H1 (cell line): ENCODE measurements around the gene CA10. TPM values are rescaled to one million over a fixed set of nuclear protein-coding genes. Genes with fewer than 3 reads are reported as not detected.

ENCODE experiments used
- CTCF ChIA-PET: fragments of 300-600 bp; sonication (Branson Sonifier 250); formaldehyde crosslinking; loops from one replicate; lab custom pipeline; 2021; ENCODE audit not compliant: partially characterized antibody; lab: Charles Lee
- POLR2A ChIA-PET: fragments of 300-600 bp; sonication (Branson Sonifier 250); formaldehyde crosslinking; loops from one replicate; lab custom pipeline; 2021; ENCODE audit warnings: inconsistent platforms; ENCODE audit not compliant: partially characterized antibody; lab: Charles Lee
- DNase-seq, 2 experiments: peaks; one replicate each; pipeline versions ENCODE4 v3.0.0 to v3.0.0-alpha.2; 2010 to 2022; ENCODE audit warnings: low spot score in 2 of 2, low read depth in 1 of 2, mixed read lengths in 1 of 2
- FAIRE-seq: peaks from 2 replicates; lab custom pipeline; 2011; peaks lifted over from hg19 to GRCh38; lab: Jason Lieb, UNC
- H2AFZ ChIP-seq: 2 replicates; pipeline ENCODE4 v1.8.1; 2012; ENCODE audit warnings: low read length, inconsistent platforms
- H2AK5ac ChIP-seq: 2 replicates; pipeline ENCODE4 v1.6.1; 2013; ENCODE audit warnings: low read depth, low read length
- H2BK120ac ChIP-seq: replicated peaks from 2 replicates; pipeline ENCODE3; 2013; ENCODE audit warnings: low read depth, low read length, inconsistent platforms
- H2BK12ac ChIP-seq: 2 replicates; pipeline ENCODE4 v1.6.1; 2013; ENCODE audit warnings: low read depth, low read length
- H2BK15ac ChIP-seq: 2 replicates; pipeline ENCODE4 v1.6.1; 2013; ENCODE audit warnings: low read length
- H2BK20ac ChIP-seq: 2 replicates; pipeline ENCODE4 v1.6.1; 2013; ENCODE audit warnings: low read length
- H2BK5ac ChIP-seq: 2 replicates; pipeline ENCODE4 v1.6.1; 2013; ENCODE audit warnings: low read depth, low read length
- H3K14ac ChIP-seq: 2 replicates; pipeline ENCODE4 v1.6.1; 2013; ENCODE audit warnings: inconsistent platforms; ENCODE audit not compliant: insufficient read length
- H3K18ac ChIP-seq: 2 replicates; pipeline ENCODE4 v1.6.1; 2013; ENCODE audit warnings: low read length; ENCODE audit errors: extremely low read depth
- H3K23ac ChIP-seq: 2 replicates; pipeline ENCODE4 v1.6.1; 2013; ENCODE audit warnings: inconsistent platforms; ENCODE audit not compliant: insufficient read length
- H3K23me2 ChIP-seq: 2 replicates; pipeline ENCODE4 v1.6.1; 2013; ENCODE audit warnings: low read depth, low read length
- H3K27ac ChIP-seq: 2 replicates; pipeline ENCODE4 v1.6.1; 2011; ENCODE audit warnings: low read depth, low read length, inconsistent platforms
- H3K27me3 ChIP-seq, 4 experiments: replicated peaks in 1 of 4; 1 replicate in 1 of 4; 2 replicates in 3 of 4; pipeline versions ENCODE4 v1.6.1 to v1.8.1; 2011 to 2013; ENCODE audit warnings: low read length in 3 of 4, mild to moderate bottlenecking in 3 of 4, inconsistent platforms in 2 of 4, mixed read lengths in 2 of 4, moderate library complexity in 1 of 4; ENCODE audit not compliant: control insufficient read depth in 3 of 4, insufficient read depth in 3 of 4; ENCODE audit errors: extremely low read depth in 1 of 4
- H3K36me3 ChIP-seq, 4 experiments: 2 replicates each; pipeline versions ENCODE4 v1.6.1 to v1.8.1; 2011 to 2013; ENCODE audit warnings: mild to moderate bottlenecking in 4 of 4, low read length in 3 of 4, moderate library complexity in 2 of 4, control low read depth in 1 of 4, inconsistent platforms in 1 of 4; ENCODE audit not compliant: insufficient read depth in 4 of 4, control insufficient read depth in 2 of 4
- H3K4ac ChIP-seq: replicated peaks from 2 replicates; pipeline ENCODE3; 2013; ENCODE audit warnings: low read length, low read depth, mixed read lengths, inconsistent platforms; ENCODE audit not compliant: insufficient read length
- H3K4me1 ChIP-seq, 4 experiments: replicated peaks in 1 of 4; 1 replicate in 1 of 4; 2 replicates in 3 of 4; pipeline versions ENCODE4 v1.6.1 to v1.8.1; 2011 to 2013; ENCODE audit warnings: low read length in 3 of 4, inconsistent platforms in 2 of 4, mixed read lengths in 1 of 4; ENCODE audit not compliant: insufficient read depth in 4 of 4, control insufficient read depth in 3 of 4
- H3K4me2 ChIP-seq, 2 experiments: 2 replicates each; pipeline versions ENCODE4 v1.6.1 to v1.8.1; 2011 to 2013; ENCODE audit warnings: low read depth in 2 of 2, low read length in 2 of 2, control low read depth in 1 of 2, inconsistent platforms in 1 of 2, mild to moderate bottlenecking in 1 of 2; ENCODE audit not compliant: insufficient read depth in 1 of 2
- H3K4me3 ChIP-seq, 4 experiments: fragments of 200-600, 300-600 bp in 1 of 4; sonication (generic), shearing (Covaris generic), sonication (Bioruptor Twin) in 1 of 4; 2 replicates each; pipeline versions ENCODE4 v1.5.1 to v1.8.1; 2011 to 2016; ENCODE audit warnings: low read length in 4 of 4, low read depth in 3 of 4, control low read depth in 2 of 4, inconsistent platforms in 2 of 4, mild to moderate bottlenecking in 2 of 4, mixed read lengths in 1 of 4, moderate library complexity in 1 of 4; ENCODE audit not compliant: insufficient read depth in 2 of 4; ENCODE audit errors: extremely low read depth in 1 of 4
- H3K56ac ChIP-seq: replicated peaks from 2 replicates; pipeline ENCODE3; 2013; ENCODE audit warnings: low read depth, mild to moderate bottlenecking, mixed read lengths, low read length, inconsistent platforms; ENCODE audit not compliant: insufficient read length
- H3K79me1 ChIP-seq: 2 replicates; pipeline ENCODE4 v1.6.1; 2013; ENCODE audit warnings: low read depth, low read length, control low read depth
- H3K79me2 ChIP-seq, 2 experiments: 2 replicates each; pipeline versions ENCODE4 v1.6.1 to v1.8.1; 2012 to 2013; ENCODE audit warnings: low read length in 2 of 2, mild to moderate bottlenecking in 2 of 2, inconsistent platforms in 1 of 2; ENCODE audit not compliant: insufficient read depth in 2 of 2, control insufficient read depth in 1 of 2
- H3K9ac ChIP-seq, 4 experiments: replicated peaks in 1 of 4; 1 replicate in 1 of 4; 2 replicates in 3 of 4; pipeline versions ENCODE4 v1.6.1 to v1.8.1; 2011 to 2013; ENCODE audit warnings: low read depth in 3 of 4, low read length in 3 of 4, control low read depth in 2 of 4, mild to moderate bottlenecking in 2 of 4, moderate library complexity in 2 of 4, inconsistent platforms in 1 of 4; ENCODE audit errors: extremely low read depth in 1 of 4
- H3K9me3 ChIP-seq, 2 experiments: 2 replicates each; pipeline versions ENCODE4 v1.6.1 to v1.8.1; 2012 to 2013; ENCODE audit warnings: mild to moderate bottlenecking in 2 of 2, moderate library complexity in 2 of 2, control low read depth in 1 of 2, inconsistent platforms in 1 of 2, low read depth in 1 of 2, low read length in 1 of 2, mixed read lengths in 1 of 2; ENCODE audit not compliant: insufficient read depth in 2 of 2
- H4K20me1 ChIP-seq, 2 experiments: replicated peaks in 1 of 2; 2 replicates each; pipeline versions ENCODE3 to v1.8.1; 2011 to 2013; ENCODE audit warnings: inconsistent platforms in 2 of 2, low read length in 2 of 2, mild to moderate bottlenecking in 1 of 2; ENCODE audit not compliant: insufficient read depth in 2 of 2, control insufficient read depth in 1 of 2
- H4K5ac ChIP-seq: 2 replicates; pipeline ENCODE4 v1.6.1; 2013; ENCODE audit warnings: low read length, low read depth, mixed read lengths, inconsistent platforms; ENCODE audit not compliant: insufficient read length
- H4K8ac ChIP-seq: 2 replicates; pipeline ENCODE4 v1.8.0; 2013; ENCODE audit warnings: mild to moderate bottlenecking, moderate library complexity, low read length, inconsistent platforms; ENCODE audit not compliant: insufficient read depth; ENCODE audit errors: extremely low read depth
- H4K91ac ChIP-seq: replicated peaks from 2 replicates; pipeline ENCODE3; 2013; ENCODE audit warnings: low read length, mixed read lengths, inconsistent platforms; ENCODE audit not compliant: insufficient read length
- BRCA1 ChIP-seq: IDR thresholded peaks from 2 replicates; pipeline ENCODE4 v1.6.1; 2012; ENCODE audit warnings: low read depth, low read length, improper control_type of control experiment
- CEBPB ChIP-seq: IDR thresholded peaks from 2 replicates; pipeline ENCODE4 v1.6.1; 2012; ENCODE audit warnings: low read depth, low read length
- CHD2 ChIP-seq: IDR thresholded peaks from 2 replicates; pipeline ENCODE4 v1.6.1; 2012; ENCODE audit warnings: low read length, improper control_type of control experiment
- CTBP2 ChIP-seq: IDR thresholded peaks from 2 replicates; pipeline ENCODE4 v1.7.0; 2011; ENCODE audit warnings: borderline replicate concordance, mild to moderate bottlenecking, moderate library complexity, mixed read lengths, low read length; ENCODE audit not compliant: insufficient read depth, insufficient read length
- JUN ChIP-seq: IDR thresholded peaks from 2 replicates; pipeline ENCODE4 v1.6.1; 2011; ENCODE audit warnings: low read depth, mild to moderate bottlenecking, improper control_type of control experiment, low read length
- KDM5A ChIP-seq: fragments of 200-600 bp; IDR thresholded peaks from 2 replicates; pipeline ENCODE4 v1.7.1; 2012; ENCODE audit warnings: mild to moderate bottlenecking, low read length, inconsistent platforms, mixed read lengths
- POU5F1 ChIP-seq: IDR thresholded peaks from 2 replicates; pipeline ENCODE4 v1.6.1; 2011; ENCODE audit warnings: low read depth, mild to moderate bottlenecking, low read length, moderate library complexity
- SIX5 ChIP-seq: IDR thresholded peaks from 2 replicates; pipeline ENCODE4 v1.6.1; 2011; ENCODE audit warnings: mild to moderate bottlenecking, low read depth, low read length
- YY1 ChIP-seq: IDR thresholded peaks from 2 replicates; pipeline ENCODE4 v1.6.1; 2011; ENCODE audit warnings: low read depth, mild to moderate bottlenecking, low read length
- WGBS, 2 experiments: shearing (Covaris generic) in 1 of 2; methylation state at CpG; one replicate each; pipeline versions ENCODE4 v1.1.6 to v1.1.7; 2013 to 2015; ENCODE audit warnings: low lambda C conversion rate in 2 of 2, mixed read lengths in 2 of 2, inconsistent platforms in 1 of 2, low coverage in 1 of 2, missing lambda C conversion rate in 1 of 2; ENCODE audit not compliant: insufficient replicate concordance in 2 of 2, insufficient coverage in 1 of 2, insufficient read length in 1 of 2; ENCODE audit errors: extremely low coverage in 1 of 2, missing lambda C conversion rate in 1 of 2; 5-methylcytosine and 5-hydroxymethylcytosine counted together
- polyA plus RNA-seq, 7 experiments: library from polyadenylated mRNA; depleted of rRNA in 3 of 7; stranded (reverse) in 5 of 7; unstranded in 2 of 7; fragments of >200 nt in 5 of 7; fragments of 200-250 nt in 2 of 7; gene quantifications; 1 replicate in 5 of 7; 2 replicates in 1 of 7; 4 replicates in 1 of 7; pipeline versions ENCODE4 v1.2.1 to v1.2.3, GENCODE V29; 2011 to 2013; ENCODE audit warnings: missing spikeins in 2 of 7, mixed read lengths in 2 of 7
- total RNA-seq: library from RNA; stranded (reverse); fragmentation: NEBNext Ultra II Directional; extraction: Animal tissue kit (Norgen Biotek cat#: 25700); gene quantifications from 2 replicates; pipeline ENCODE4 v1.2.1, GENCODE V29; 2021
- TF ChIP-seq, protein P1 (sequence below), 3 experiments: IDR thresholded peaks; 1 replicate in 2 of 3; 2 replicates in 1 of 3; pipeline versions ENCODE4 v1.5.1 to v1.6.1; 2011; ENCODE audit warnings: low read length in 3 of 3, mild to moderate bottlenecking in 3 of 3, inconsistent platforms in 2 of 3, low read depth in 1 of 3, moderate library complexity in 1 of 3; ENCODE audit not compliant: insufficient read depth in 1 of 3; ENCODE audit errors: control extremely low read depth in 1 of 3
- TF ChIP-seq, protein P2 (sequence below): IDR thresholded peaks from 2 replicates; pipeline ENCODE4 v1.6.1; 2012; ENCODE audit warnings: low read length, inconsistent platforms

Gene CA10
- total and polyA plus RNA-seq, 2 of the 8 experiments (the other 6 are each of a cell fraction or from before 2014, with no cell fraction given): 0.60 to 0.63 TPM

DNA sequence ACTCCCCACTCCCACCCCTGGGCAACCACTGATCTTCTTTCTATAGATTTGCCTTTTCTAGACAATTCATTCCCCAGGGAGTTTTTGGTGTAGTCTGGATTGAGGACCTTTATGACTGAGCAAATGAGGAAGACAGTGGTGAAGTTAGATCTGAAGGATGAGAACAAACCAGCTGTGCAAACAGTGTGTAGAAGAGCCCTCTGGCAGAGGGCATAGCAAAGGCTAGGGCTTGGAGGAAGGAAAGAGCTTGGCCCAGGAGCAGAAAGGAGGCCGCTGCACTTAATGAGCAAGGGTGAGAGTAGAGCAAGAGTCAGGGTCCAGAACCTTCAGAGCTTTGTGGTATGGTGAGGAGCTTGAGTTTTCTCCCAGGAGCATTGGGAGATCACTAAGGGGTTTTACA is 352.7 kb downstream of the CA10 start:
- Histone ChIP-seq H3K56ac (no peak overlapping the region), H3K27ac (no peak overlapping the region), H2AFZ (no peak overlapping the region), H2BK15ac (no peak overlapping the region), H2AK5ac (no peak overlapping the region), H3K23ac (no peak overlapping the region), H3K79me2 (no peaks in the 10 kb centered on the region), H4K5ac (no peak overlapping the region), H3K14ac (no peak overlapping the region), H3K4me2 (no peak overlapping the region), H3K4me1 (no peaks in the 10 kb centered on the region), H4K91ac (no peak overlapping the region), H2BK12ac (no peak overlapping the region), H4K8ac (no peak overlapping the region), H3K18ac (no peak overlapping the region), H3K4ac (no peak overlapping the region), H3K23me2 (no peaks in the 10 kb centered on the region), H2BK5ac (no peak overlapping the region), H3K79me1 (no peaks in the 10 kb centered on the region), H2BK120ac (no peak overlapping the region), H3K4me3 (no peak overlapping the region), H3K9ac (no peak overlapping the region), H3K27me3 (no peaks in the 10 kb centered on the region), H3K36me3 (no peaks in the 10 kb centered on the region), H4K20me1 (no peaks in the 10 kb centered on the region), H3K9me3 (no peaks in the 10 kb centered on the region), H2BK20ac (no peak overlapping the region)
- 92% methylated on average over 1 of the region's 1 CpG; no CpG with 5 or more reads in 1 of the 2 experiments for WGBS, 2 experiments
- DNase-seq (no peak), FAIRE-seq (no peak)
- CTCF ChIA-PET: interaction anchor here (0.6 to 1.2 kb wide), 4 partner anchors 32 to 367 kb away, joined by 3 to 4 read pairs (median 3); no protein-coding TSS in a partner anchor
- POLR2A ChIA-PET: no interaction called here
- TF ChIP-seq CTBP2 (no peak), CEBPB (no peak), KDM5A (no peak), SIX5 (no peak), CHD2 (no peak), YY1 (no peak), JUN (no peak), BRCA1 (no peak), POU5F1 (no peak)
- TF ChIP-seq, protein P1, sequence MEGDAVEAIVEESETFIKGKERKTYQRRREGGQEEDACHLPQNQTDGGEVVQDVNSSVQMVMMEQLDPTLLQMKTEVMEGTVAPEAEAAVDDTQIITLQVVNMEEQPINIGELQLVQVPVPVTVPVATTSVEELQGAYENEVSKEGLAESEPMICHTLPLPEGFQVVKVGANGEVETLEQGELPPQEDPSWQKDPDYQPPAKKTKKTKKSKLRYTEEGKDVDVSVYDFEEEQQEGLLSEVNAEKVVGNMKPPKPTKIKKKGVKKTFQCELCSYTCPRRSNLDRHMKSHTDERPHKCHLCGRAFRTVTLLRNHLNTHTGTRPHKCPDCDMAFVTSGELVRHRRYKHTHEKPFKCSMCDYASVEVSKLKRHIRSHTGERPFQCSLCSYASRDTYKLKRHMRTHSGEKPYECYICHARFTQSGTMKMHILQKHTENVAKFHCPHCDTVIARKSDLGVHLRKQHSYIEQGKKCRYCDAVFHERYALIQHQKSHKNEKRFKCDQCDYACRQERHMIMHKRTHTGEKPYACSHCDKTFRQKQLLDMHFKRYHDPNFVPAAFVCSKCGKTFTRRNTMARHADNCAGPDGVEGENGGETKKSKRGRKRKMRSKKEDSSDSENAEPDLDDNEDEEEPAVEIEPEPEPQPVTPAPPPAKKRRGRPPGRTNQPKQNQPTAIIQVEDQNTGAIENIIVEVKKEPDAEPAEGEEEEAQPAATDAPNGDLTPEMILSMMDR (IDR thresholded peaks at IDR 0.05; ENCODE audit: control extremely low read depth in 1 of 3, insufficient read depth in 1 of 3, low read depth in 1 of 3, low read length in 3 of 3): no peak
- TF ChIP-seq, protein P2, sequence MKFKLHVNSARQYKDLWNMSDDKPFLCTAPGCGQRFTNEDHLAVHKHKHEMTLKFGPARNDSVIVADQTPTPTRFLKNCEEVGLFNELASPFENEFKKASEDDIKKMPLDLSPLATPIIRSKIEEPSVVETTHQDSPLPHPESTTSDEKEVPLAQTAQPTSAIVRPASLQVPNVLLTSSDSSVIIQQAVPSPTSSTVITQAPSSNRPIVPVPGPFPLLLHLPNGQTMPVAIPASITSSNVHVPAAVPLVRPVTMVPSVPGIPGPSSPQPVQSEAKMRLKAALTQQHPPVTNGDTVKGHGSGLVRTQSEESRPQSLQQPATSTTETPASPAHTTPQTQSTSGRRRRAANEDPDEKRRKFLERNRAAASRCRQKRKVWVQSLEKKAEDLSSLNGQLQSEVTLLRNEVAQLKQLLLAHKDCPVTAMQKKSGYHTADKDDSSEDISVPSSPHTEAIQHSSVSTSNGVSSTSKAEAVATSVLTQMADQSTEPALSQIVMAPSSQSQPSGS: no peak
